T-cell (primary cell): ENCODE measurements around the gene PRDM7. TPM values are rescaled to one million over a fixed set of nuclear protein-coding genes. Genes with fewer than 3 reads are reported as not detected.

ENCODE experiments used
- ATAC-seq, 4 experiments: fragments of 200-7000 bp in 3 of 4; fragments of 150-1000 bp in 1 of 4; cut with Tn5 transposase; replicated peaks in 1 of 4; 1 replicate in 3 of 4; 2 replicates in 1 of 4; pipeline ENCODE4 v1.10.0; 2021; ENCODE audit warnings: moderate library complexity in 3 of 4, mild to moderate bottlenecking in 2 of 4, moderate number of reproducible peaks in 1 of 4
- CTCF ChIA-PET, 2 donors: fragments of 300-600 bp; sonication (Branson Sonifier 250); formaldehyde crosslinking; loops; one replicate each; lab custom pipeline; 2022; ENCODE audit warnings: antibody characterized with exemption in 2 of 2; lab: Charles Lee
- POLR2A ChIA-PET, 2 donors: fragments of 300-600 bp; sonication (Branson Sonifier 250); formaldehyde crosslinking; loops; one replicate each; lab custom pipeline; 2022; ENCODE audit warnings: antibody characterized with exemption in 2 of 2; lab: Charles Lee
- DNase-seq, 35 experiments: peaks; one replicate each; pipeline versions ENCODE4 v3.0.0 to v3.0.0-alpha.2; 2013 to 2023
- H3K27ac ChIP-seq: one replicate; pipeline ENCODE4 v1.5.1; 2013; ENCODE audit warnings: low read length
- H3K27me3 ChIP-seq, 2 experiments: replicated peaks in 1 of 2; 1 replicate in 1 of 2; 2 replicates in 1 of 2; pipeline versions ENCODE4 v1.6.1 to v1.7.0; 2013; ENCODE audit warnings: low read length in 1 of 2, mixed read lengths in 1 of 2; ENCODE audit not compliant: control insufficient read depth in 2 of 2, insufficient read depth in 2 of 2; ENCODE audit errors: extremely low read depth in 1 of 2
- H3K36me3 ChIP-seq, 2 donors: 1 replicate in 1 of 2; 2 replicates in 1 of 2; pipeline versions ENCODE4 v1.6.1 to v1.7.0; 2013; ENCODE audit warnings: low read length in 1 of 2; ENCODE audit not compliant: control insufficient read depth in 2 of 2, insufficient read depth in 1 of 2; ENCODE audit errors: extremely low read depth in 1 of 2
- H3K4me1 ChIP-seq, 2 experiments: 1 replicate in 1 of 2; 2 replicates in 1 of 2; pipeline versions ENCODE4 v1.6.1 to v1.7.0; 2013; ENCODE audit warnings: low read length in 2 of 2, mixed read lengths in 1 of 2; ENCODE audit not compliant: insufficient read depth in 2 of 2, control insufficient read depth in 1 of 2; ENCODE audit errors: extremely low read depth in 1 of 2
- H3K4me3 ChIP-seq, 2 donors: 1 replicate in 1 of 2; 2 replicates in 1 of 2; pipeline versions ENCODE4 v1.5.1 to v1.7.0; 2013; ENCODE audit warnings: mild to moderate bottlenecking in 2 of 2, low read length in 1 of 2, moderate library complexity in 1 of 2; ENCODE audit not compliant: control insufficient read depth in 1 of 2; ENCODE audit errors: extremely low read depth in 1 of 2
- H3K9me3 ChIP-seq: 2 replicates; pipeline ENCODE4 v1.7.0; 2013
- H3K27ac Mint-ChIP-seq, 2 donors: one replicate each; pipeline ENCODE4 v1.8.0; 2020 to 2021; ENCODE audit warnings: mild to moderate bottlenecking in 2 of 2, mixed read lengths in 2 of 2
- H3K27me3 Mint-ChIP-seq, 2 donors: one replicate each; pipeline ENCODE4 v1.8.0; 2021 to 2022; ENCODE audit warnings: mixed read lengths in 2 of 2
- H3K36me3 Mint-ChIP-seq: one replicate; pipeline ENCODE4 v1.8.0; 2021; ENCODE audit warnings: mixed read lengths
- H3K4me1 Mint-ChIP-seq, 3 donors: one replicate each; pipeline ENCODE4 v1.8.0; 2020 to 2022; ENCODE audit warnings: mixed read lengths in 3 of 3, mild to moderate bottlenecking in 1 of 3
- H3K4me3 Mint-ChIP-seq, 3 donors: one replicate each; pipeline ENCODE4 v1.8.0; 2020 to 2022; ENCODE audit warnings: mild to moderate bottlenecking in 3 of 3, mixed read lengths in 3 of 3, moderate library complexity in 3 of 3
- H3K9me3 Mint-ChIP-seq, 3 donors: one replicate each; pipeline ENCODE4 v1.8.0; 2020 to 2022; ENCODE audit warnings: mixed read lengths in 3 of 3
- WGBS: methylation state at CpG from one replicate; pipeline ENCODE4 v1.1.5; 2013; ENCODE audit warnings: missing lambda C conversion rate; ENCODE audit not compliant: insufficient coverage; 5-methylcytosine and 5-hydroxymethylcytosine counted together
- total RNA-seq, 35 experiments: library from RNA in 6 of 35; stranded (reverse) in 6 of 35; fragments of 120-200 nt in 1 of 35; gene quantifications; one replicate each; pipeline versions ENCODE4 v1.2.1 to v1.2.4 and lab custom pipeline; 2013 to 2026

The PRDM7 gene
- total RNA-seq, 5 donors from 2014 or later (not counting 1 experiment from before 2014, with no cell fraction given): not detected

DNA sequence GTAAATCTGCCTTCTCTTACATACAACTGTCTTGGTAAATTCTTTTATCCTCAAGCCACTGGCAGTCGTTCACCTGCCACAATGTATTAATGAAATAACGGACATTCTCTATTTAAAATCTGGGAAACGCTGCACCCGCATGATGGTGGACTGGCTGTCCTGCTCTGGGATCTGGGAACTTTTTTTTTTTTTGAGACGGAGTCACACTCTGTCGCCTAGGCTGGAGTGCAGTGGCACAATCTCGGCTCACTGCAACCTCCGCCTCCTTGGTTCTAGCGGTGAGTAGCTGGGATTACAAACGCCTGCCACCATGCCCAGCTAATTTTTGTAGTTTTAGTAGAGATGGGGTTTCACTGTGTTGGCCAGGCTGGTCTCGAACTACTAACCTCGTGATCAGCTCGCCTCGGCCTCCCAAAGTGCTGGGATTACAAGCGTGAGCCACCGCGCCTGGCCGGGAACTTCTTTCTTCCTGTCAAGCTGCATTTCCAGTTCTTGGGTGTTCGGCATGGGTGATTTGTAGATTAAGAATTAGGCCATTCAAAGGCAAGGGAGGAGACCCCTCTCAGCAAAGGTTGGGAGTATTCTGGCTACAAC, 28.3 kb downstream of the PRDM7 start:
- POLR2A ChIA-PET: no interaction called here
- Histone ChIP-seq H3K9me3 (no peaks in the 10 kb centered on the region), H3K27me3 (peaks cover 0 to 30% of the 10 kb centered on the region in 2 experiments), H3K4me3 (no peak overlapping the region), H3K36me3 (no peaks in the 10 kb centered on the region), H3K27ac (no peak overlapping the region), H3K4me1 (peaks cover 0 to 15% of the 10 kb centered on the region in 2 experiments)
- H3K27ac Mint-ChIP-seq: no peak overlapping the region
- WGBS: 94% methylated on average over 14 of the region's 19 CpGs
- H3K36me3 Mint-ChIP-seq: peaks cover 7% of the 10 kb centered on the region
- peaks cover 3 to 8% (median 7%) of the 10 kb centered on the region in 3 donors for H3K9me3 Mint-ChIP-seq
- H3K27me3 Mint-ChIP-seq: peaks cover 9 to 11% of the 10 kb centered on the region in 2 donors
- CTCF ChIA-PET: no interaction called here
- peak overlapping the region in 1 of 3 donors; percentile 47 for H3K4me3 Mint-ChIP-seq
- ATAC-seq: no peak
- no peak for DNase-seq
- peaks cover 6 to 14% (median 9%) of the 10 kb centered on the region in 3 donors for H3K4me1 Mint-ChIP-seq

DNA sequence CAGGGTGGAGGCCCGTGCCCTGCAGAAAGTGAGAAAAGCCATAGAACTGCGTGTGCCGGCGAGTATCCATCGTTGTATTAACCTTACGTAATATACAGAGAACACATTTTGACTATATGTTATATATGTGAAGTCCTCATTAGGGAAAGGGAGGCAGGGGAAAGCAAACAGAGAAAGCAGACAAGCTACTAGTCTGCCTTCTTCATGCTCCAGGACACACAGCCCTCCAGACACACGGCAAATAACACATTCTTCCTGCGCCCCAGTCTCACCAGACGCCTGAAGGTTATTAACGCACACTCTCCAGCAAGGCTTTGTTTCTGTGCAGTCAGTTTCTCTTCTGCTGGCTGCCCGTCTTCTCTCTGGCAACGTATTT, 28.8 kb downstream of the PRDM7 start:
- ATAC-seq (peak in 1 of 4 experiments; percentile 30), DNase-seq (peak in 1 of 35 experiments; percentile 18)
- Histone ChIP-seq H3K4me3 (no peak overlapping the region), H3K27ac (no peak overlapping the region), H3K27me3 (peaks cover 0 to 34% of the 10 kb centered on the region in 2 experiments), H3K36me3 (peaks cover 0 to under 1% of the 10 kb centered on the region in 2 donors), H3K9me3 (no peaks in the 10 kb centered on the region), H3K4me1 (peaks cover 0 to 15% of the 10 kb centered on the region in 2 experiments)
- H3K9me3 Mint-ChIP-seq: peaks cover 0 to 5% (median 4%) of the 10 kb centered on the region in 3 donors
- H3K27ac Mint-ChIP-seq: no peak overlapping the region
- H3K36me3 Mint-ChIP-seq: peaks cover 7% of the 10 kb centered on the region
- peaks cover 6 to 14% (median 9%) of the 10 kb centered on the region in 3 donors for H3K4me1 Mint-ChIP-seq
- peaks cover 9 to 11% of the 10 kb centered on the region in 2 donors for H3K27me3 Mint-ChIP-seq
- 82% methylated on average over 6 of the region's 12 CpGs for WGBS
- ChIA-PET CTCF (no interaction called here), POLR2A (no interaction called here)
- H3K4me3 Mint-ChIP-seq: peak overlapping the region; percentile 2 to 47 (median 31)

- H3K36me3 ChIP-seq: peaks cover 0 to 3% of the 10 kb centered on the region in 2 donors
- H3K4me3 ChIP-seq: peak overlapping the region in 1 of 2 donors; percentile 19
- Mint-ChIP-seq H3K9me3 (no peaks in the 10 kb centered on the region), H3K27ac (no peak overlapping the region), H3K27me3 (peaks cover 9 to 11% of the 10 kb centered on the region in 2 donors), H3K36me3 (peaks cover 10% of the 10 kb centered on the region), H3K4me3 (peak overlapping the region; percentile 2 to 47 (median 31)), H3K4me1 (peaks cover 6 to 14% (median 9%) of the 10 kb centered on the region in 3 donors)
- CTCF ChIA-PET: no interaction called here
- no peaks in the 10 kb centered on the region for H3K9me3 ChIP-seq
- DNase-seq (peak in 3 of 35 experiments; percentile 9 to 43 (median 18)), ATAC-seq (peak; percentile 25 to 59 (median 48))
- no peak overlapping the region for H3K27ac ChIP-seq
- peaks cover 0 to 34% of the 10 kb centered on the region in 2 experiments for H3K27me3 ChIP-seq
- H3K4me1 ChIP-seq: peaks cover 0 to 15% of the 10 kb centered on the region in 2 experiments
- POLR2A ChIA-PET: no interaction called here
- WGBS: 58% methylated on average over 3 of the region's 59 CpGs
Observed at GRCh38 chr16:90047714-90048346, 29.3 kb downstream of the PRDM7 start.

- Histone ChIP-seq H3K27ac (no peak overlapping the region), H3K36me3 (peaks cover 0 to 3% of the 10 kb centered on the region in 2 donors), H3K4me1 (peaks cover 0 to 15% of the 10 kb centered on the region in 2 experiments), H3K4me3 (peak overlapping the region; percentile 19 to 33), H3K27me3 (peaks cover 0 to 38% of the 10 kb centered on the region in 2 experiments), H3K9me3 (no peaks in the 10 kb centered on the region)
- Mint-ChIP-seq H3K27ac (no peak overlapping the region), H3K9me3 (no peaks in the 10 kb centered on the region), H3K36me3 (peaks cover 16% of the 10 kb centered on the region), H3K27me3 (peaks cover 9 to 11% of the 10 kb centered on the region in 2 donors), H3K4me3 (peak overlapping the region in 1 of 3 donors; percentile 68), H3K4me1 (peaks cover 6 to 14% (median 9%) of the 10 kb centered on the region in 3 donors)
- ATAC-seq (peak in 3 of 4 experiments; percentile 10 to 39 (median 31)), DNase-seq (peak in 1 of 35 experiments; percentile 11)
- POLR2A ChIA-PET: interaction anchor here in 1 of 2 donors (0.6 kb wide), 1 partner anchor 37 kb away, joined by 3 read pairs; no protein-coding TSS in a partner anchor
- 11% methylated on average over 39 of the region's 40 CpGs for WGBS
- CTCF ChIA-PET: no interaction called here
Observed at GRCh38 chr16:90046971-90047713, 30.0 kb downstream of the PRDM7 start.

DNA sequence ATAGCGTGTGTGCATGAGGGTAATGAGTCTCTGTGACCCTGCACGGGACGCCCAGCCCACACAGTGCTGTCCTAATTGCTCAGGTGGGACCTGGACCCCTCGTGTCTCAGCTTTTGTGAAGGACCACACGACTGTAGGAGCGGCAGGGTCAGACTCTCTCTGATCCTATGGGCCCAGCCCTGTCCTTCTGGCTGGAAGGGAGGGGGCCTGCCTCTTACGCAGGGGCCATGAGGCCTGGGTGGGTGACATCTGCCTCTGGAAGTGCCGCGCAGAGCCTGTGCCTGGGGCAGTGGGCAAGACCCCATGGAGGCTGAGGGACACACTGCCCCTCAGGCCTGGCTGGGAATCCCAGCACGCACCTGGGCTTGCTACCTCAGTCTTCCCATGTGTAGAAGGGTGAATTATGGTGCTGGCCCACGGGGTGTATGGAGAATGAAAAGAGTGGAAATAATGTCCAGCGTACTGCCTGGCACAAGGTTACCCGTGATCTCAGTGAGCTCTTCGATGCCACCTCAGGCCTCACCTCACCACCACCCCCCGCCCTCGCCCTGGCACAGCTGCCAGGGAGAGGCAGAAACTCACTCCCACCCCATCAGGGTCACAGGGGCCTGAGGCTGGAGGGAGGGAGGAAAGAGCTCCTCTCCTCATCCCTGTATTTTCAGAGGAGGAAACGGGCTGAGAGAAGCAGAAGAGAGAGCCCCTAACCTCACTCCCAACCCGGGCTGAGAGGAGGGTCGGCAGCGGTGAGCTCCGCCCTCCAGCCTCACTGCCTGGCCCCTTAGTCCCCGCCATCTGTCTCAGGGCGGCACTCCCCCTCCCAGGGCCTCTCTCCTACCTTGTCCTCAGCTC, 30.8 kb downstream of the PRDM7 start:
- Mint-ChIP-seq H3K36me3 (peaks cover 16% of the 10 kb centered on the region), H3K9me3 (no peaks in the 10 kb centered on the region), H3K4me1 (peaks cover 6 to 14% (median 9%) of the 10 kb centered on the region in 3 donors), H3K27me3 (peaks cover 9 to 11% of the 10 kb centered on the region in 2 donors), H3K27ac (no peak overlapping the region), H3K4me3 (peak overlapping the region in 2 of 3 donors; percentile 43 to 68)
- ATAC-seq (peak in 2 of 4 experiments; percentile 24), DNase-seq (no peak)
- CTCF ChIA-PET: no interaction called here
- peaks cover 0 to 15% of the 10 kb centered on the region in 2 experiments for H3K4me1 ChIP-seq
- H3K27ac ChIP-seq: no peak overlapping the region
- 59% methylated on average over 18 of the region's 23 CpGs for WGBS
- H3K36me3 ChIP-seq: peaks cover 0 to 3% of the 10 kb centered on the region in 2 donors
- peaks cover 0 to 38% of the 10 kb centered on the region in 2 experiments for H3K27me3 ChIP-seq
- POLR2A ChIA-PET: interaction anchor here in 1 of 2 donors (0.6 kb wide), 1 partner anchor 38 kb away, joined by 3 read pairs; no protein-coding TSS in a partner anchor
- H3K4me3 ChIP-seq: no peak overlapping the region
- H3K9me3 ChIP-seq: no peaks in the 10 kb centered on the region
